ENCODE results near the gene TNC. TPM values are rescaled to one million over a fixed set of nuclear protein-coding genes. Genes with fewer than 3 reads are reported as not detected.

The TNC gene
- total RNA-seq, 2 experiments from 2014 or later = 0.05 to 0.12 TPM

Other genes with a start within 250 kb of the TNC start
- 10 to 100 TPM; 25.9 to 26.4 TPM for gene TNFSF8, start 187.6 kb downstream of the TNC start, total RNA-seq